AML-193 (cell line): ENCODE data around the gene GAL3ST1.
"Not testable (repeated sequence)": the region's sequence is repeated elsewhere in the genome, so short reads cannot be mapped to it uniquely, and the experiment has no call there.

Experiments used
- DNase-seq, 2 experiments: peaks; one replicate each; lab custom pipeline; 2025; lab: John Stamatoyannopoulos, UW

Gene GAL3ST1

DNA sequence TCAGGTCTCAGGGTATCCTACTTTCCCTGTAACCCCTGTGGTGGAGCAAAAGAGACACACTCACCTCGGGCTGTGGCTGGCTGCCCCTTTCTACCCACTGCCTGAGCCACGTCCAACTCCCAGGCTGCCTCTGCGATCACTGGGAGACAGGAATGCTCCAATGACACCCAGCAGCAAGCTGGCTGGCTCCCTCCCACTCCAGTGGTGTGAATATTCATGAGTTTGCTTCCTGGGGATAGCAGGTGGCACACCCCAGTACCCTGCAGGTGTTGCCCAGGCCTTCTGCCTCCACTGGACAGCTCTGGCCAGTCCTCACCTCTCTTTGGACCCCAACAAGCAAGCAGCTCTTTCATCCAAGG, 9.7 kb downstream of the GAL3ST1 start:
- no peak for DNase-seq

DNA sequence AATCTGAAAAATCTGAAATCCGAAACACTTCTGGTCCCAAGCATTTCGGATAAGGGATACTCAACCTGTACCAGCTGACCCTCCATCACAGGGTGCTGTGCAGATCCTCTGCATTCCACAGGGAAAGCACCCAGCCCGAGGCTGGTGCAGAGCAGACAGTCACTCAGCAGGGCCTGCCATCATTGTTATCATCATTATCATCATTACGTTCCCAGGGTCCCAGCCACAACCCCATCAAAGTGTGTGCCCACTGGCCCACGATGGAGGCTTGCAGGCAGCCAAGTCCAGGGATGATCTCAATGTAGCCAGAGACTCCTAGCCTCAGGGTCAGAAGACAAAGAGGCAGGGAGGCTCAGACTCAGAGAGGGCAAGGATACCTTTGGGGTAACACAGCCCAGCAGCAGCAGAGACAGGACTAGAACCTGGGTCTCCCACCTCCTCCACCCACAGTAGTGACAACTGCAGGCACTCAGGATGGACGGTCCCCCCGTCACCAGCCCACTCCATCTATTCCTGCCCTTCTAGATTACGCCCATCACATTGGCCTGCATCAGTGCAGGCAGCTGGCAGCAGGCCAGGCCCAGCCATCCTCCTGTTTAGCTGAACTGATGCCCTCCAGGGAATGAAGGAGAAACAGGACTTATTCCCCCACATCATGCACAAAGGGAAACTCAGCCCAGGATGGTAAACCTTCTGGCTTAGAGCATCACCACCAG, 10.3 kb downstream of the GAL3ST1 start:
- no peak for DNase-seq

GRCh38 chr22:30562366-30562765, 12.1 kb downstream of the GAL3ST1 start:
- DNase-seq = no peak

- no peak for DNase-seq
Observed at GRCh38 chr22:30561402-30562189, 12.9 kb downstream of the GAL3ST1 start.

- DNase-seq = not testable (repeated sequence)
Observed at GRCh38 chr22:30560643-30561202, 13.7 kb downstream of the GAL3ST1 start.

DNA sequence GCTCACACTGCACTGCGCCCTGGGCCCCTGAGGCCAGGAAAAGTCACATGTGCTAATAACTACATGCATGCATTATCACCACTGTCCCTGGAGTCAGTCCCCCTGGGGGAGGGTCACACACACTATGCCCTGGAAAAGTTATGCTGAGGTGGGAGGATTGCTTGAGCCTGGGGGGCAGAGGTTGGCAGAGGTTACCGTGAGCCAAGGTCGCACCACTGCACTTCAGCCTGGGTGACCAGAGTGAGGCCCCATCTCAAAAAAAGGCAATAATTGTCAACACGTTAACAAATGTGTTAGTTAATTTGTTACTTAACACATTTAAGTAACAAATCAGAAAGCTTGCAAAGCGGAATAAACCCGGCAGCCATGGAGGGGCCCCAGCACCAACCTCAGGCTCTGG, 14.6 kb downstream of the GAL3ST1 start:
- DNase-seq = no peak

- no peak for DNase-seq
Observed at GRCh38 chr22:30557243-30557642, 17.2 kb downstream of the GAL3ST1 start.

DNA sequence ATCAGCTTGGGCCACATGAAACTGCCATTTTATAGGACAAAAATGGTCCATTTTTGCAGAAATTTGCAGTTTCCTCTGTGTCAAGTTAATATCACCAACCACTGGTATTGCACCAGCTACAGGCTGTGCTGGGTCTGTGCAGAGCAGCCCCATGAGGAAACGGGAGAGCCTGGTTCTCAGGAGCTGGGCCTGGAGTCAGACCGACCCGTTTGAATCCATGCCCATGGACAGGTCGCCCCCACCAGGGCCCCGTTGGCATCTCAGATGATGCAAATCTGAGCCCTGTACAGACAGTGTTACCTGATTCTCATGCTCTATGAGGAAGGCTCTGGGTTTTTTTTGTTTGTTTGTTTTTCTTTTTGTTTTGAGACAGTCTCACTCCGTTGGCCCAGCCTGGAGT, 18.1 kb downstream of the GAL3ST1 start:
- no peak for DNase-seq

DNA sequence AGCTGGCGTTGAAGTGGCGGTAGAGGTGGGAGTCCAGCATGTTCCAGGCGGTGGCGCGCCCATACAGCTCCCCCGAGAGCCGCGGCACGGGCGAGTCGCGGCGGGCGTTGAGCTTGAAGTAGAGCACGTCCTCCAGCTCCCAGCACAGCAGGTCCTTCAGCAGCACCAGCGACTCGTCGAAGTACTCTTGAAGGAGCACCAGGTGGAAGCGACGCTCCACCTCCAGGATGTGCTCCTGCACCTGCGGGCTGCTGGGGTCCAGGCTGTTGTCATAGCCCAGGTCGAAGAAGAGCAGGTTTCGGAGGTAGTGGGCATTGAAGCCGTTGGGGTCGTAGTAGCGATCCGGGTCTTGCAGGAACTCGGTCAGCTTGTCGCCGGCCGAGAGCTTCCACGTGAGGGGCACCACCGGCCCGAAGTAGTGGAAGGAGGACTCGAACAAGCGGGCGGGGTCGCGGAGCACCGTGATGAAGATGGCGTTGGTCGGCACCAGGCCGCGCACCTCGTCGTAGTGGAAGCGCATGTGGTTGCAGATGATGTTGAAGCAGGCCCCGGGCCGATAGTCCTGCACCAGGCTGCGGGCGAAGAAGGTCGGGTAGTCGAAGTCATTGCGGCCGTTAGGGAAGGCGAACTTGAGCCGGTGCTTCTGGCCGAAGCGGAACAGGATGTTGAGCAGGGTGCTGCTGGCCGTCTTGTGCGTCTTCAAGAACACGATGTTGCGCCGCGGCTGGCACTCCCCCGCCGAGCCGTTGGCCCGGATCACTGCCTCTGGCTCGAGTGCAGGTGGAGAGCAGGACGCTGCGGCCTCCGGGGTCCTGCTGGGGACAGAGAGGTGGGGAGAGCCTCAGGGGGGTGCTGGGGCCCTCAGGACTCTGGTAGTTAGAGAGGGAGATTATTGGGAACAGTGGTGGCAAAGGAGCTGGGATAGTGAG, 18.9 kb downstream of the GAL3ST1 start:
- DNase-seq = no peak

DNA sequence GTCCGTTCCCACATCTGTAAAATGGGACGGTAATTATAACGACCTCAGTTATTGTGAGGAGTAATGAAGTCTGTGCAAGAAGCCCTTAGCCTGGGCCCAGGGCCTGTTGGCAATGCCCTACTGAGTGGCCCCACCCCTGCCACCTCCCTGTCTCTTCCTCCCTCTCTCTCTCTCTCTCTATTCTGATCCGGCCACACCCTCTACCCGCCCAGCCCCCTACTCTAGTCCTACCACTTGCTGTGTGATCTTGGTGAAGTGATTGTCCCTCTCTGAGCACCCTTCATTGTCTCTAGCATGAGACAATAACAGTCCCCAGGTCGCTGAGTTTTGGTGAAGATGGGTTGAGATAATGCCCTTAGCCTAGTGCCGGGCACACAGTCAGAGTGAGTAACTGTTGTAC, 20.5 kb downstream of the GAL3ST1 start:
- DNase-seq = no peak

- no peak for DNase-seq
Observed at GRCh38 chr22:30552719-30553118, 21.7 kb downstream of the GAL3ST1 start.

DNA sequence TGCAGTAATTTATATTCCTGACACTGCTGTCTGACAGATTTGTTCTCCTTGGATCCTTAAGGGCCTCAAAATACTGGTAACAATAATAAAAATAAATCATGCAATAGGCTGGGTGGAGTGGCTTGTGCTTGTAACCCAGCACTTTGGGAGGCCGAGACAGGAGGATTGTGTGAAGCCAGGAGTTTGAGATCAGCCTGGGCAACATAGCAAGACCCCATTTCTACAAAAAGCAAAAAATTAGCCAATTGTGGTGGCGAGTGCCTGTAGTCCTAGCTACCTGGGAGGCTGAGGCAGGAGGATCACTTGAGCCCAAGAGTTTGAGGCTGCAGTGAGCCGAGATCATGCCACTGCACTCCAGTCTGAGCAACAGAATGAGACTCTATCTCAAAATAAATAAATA, 22.7 kb downstream of the GAL3ST1 start:
- DNase-seq = not testable (repeated sequence)

DNA sequence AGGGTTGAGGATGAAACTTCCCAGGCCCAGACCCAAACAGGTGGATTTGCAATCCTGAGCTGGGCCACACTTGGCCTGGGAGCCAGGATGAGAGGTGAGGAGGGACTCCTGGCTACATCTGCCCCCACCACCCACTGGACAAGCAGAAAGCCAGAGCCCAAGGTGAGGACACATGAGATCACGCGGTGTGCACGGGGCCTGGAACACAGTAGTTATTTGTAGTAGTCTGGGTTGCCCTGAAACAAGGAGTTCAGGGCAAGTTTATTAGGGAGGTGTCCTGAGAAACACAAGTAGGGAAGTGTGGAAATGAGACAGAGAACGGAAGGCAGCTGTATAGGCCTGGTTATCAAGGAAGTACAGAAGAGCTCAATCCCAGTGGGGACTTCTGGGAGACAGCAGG, 27.3 kb downstream of the GAL3ST1 start:
- no peak for DNase-seq

DNA sequence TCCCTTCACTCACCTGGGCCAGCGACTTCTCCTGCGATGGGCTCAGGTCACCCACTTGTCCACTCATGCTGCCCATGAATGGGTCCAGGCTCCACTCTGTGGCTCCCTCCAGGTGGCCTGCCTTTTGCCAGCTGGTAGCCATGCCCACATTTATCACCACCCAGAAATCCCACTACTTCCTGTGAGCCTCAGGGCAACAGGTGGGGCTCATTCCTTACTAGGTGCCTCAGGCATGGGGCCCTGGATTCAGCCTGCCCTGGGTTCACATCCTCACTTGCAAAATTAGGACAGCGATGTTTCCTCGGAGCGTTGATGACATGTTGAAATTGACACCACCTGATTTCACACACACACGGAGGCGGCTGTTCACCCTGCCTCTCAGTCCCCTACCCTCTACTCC, 27.8 kb downstream of the GAL3ST1 start, which contains the start of gene SEC14L6:
TSS of gene SEC14L6 (minus strand) at position 126 of the 400 bp plus-strand sequence. CDS start at position 67, 59 bp downstream.
- DNase-seq = no peak

- DNase-seq = no peak
Observed at GRCh38 chr22:30542811-30543188, 31.7 kb downstream of the GAL3ST1 start.

GRCh38 chr22:30541961-30542810, 32.3 kb downstream of the GAL3ST1 start:
- DNase-seq = no peak

DNA sequence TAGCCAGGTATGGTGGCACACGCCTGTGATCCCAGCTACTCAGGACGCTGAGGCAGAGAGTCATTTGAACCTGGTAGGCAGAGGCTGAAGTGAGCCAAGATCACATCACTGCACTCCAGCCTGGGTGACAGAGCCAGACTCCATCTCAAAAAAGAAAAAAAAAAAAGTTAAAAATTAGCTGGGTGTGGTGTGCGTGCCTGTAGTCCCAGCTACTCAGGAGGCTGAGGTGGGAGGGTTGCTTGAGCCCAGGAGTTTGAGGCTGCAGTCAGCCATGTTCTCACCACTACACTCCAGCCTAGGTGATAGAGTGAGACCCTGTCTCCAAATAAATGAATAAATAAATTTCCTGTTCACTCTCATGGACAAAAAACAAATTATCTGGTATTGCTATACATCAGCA, 33.0 kb downstream of the GAL3ST1 start:
- DNase-seq = not testable (repeated sequence)

GRCh38 chr22:30539368-30539767, 35.1 kb downstream of the GAL3ST1 start:
- no peak for DNase-seq

DNA sequence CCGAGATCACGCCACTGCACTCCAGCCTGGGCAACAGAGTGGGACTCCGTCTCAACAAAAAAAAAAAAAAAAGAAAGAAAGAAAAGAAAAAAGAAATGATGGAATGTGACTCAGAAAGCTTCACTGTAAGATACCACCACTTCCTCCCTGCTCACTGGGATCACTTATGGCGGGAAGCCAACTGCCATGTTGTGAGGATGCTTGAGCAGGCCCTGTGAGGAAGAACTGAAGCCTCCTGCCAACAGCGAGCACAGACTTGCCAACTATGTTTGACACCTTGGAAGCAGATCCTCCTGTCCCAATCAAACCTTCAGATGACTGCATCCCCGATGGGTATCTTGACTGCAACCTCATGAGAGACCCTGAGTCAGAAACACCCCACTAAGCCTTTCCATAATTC, 36.2 kb downstream of the GAL3ST1 start:
- no peak for DNase-seq

DNA sequence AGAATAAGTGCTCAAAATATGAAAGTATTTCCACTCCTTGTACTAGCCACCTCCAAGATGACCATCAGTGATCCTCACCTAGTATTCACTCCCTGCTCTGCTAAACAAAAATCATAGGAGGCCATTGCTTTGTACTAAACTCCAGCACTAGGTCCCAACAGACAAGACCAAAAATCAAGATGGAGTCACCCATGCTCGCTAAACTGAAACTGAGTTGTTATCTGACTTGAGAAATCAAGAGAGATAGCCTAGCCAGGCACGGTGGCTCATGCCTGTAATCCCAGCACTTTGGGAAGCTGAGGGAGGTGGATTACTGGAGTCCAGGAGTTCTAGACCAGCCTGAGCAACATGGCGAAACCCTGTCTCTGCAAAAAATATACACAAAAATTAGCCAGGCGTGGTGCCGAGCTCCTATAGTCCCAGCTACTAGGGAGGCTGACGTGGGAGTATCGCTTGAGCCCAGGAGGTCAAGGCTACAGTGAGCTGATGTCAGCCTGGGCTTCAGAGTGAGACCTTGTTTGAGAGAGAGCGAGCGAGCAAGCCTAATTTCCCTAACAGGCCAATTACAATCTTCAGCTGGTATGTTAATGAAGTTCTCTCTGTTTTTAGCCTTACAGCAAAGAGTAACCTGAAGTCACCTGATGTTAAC, 37.3 kb downstream of the GAL3ST1 start:
- no peak for DNase-seq

GRCh38 chr22:30535182-30535581, 39.3 kb downstream of the GAL3ST1 start:
- no peak for DNase-seq
